HCT116 (cell line): ENCODE results near the gene DAAM2. TPM values are rescaled to one million over a fixed set of nuclear protein-coding genes. Genes with fewer than 3 reads are reported as not detected.

Experiments
- ATAC-seq: fragments of 200-7000 bp; cut with Tn5 transposase; 2 replicates; pipeline ENCODE4 v1.9.1; 2020; ENCODE audit warnings: mild to moderate bottlenecking, moderate library complexity
- BruUV-seq: library from RNA; stranded (reverse); fragments of 400-500 nt; replicated peaks from 2 replicates; lab custom pipeline; 2021; lab: Mats Ljungman, UMichigan
- CTCF ChIA-PET: fragments of 300-600 bp; sonication (Branson Sonifier 250); formaldehyde crosslinking; loops from one replicate; lab custom pipeline; 2021; ENCODE audit warnings: antibody characterized with exemption; lab: Charles Lee
- POLR2A ChIA-PET: fragments of 300-600, 350-600 bp; sonication (Branson Sonifier 250); formaldehyde crosslinking; loops from one replicate; lab custom pipeline; 2021; ENCODE audit warnings: antibody characterized with exemption; lab: Charles Lee
- RAD21 ChIA-PET, 2 experiments: fragments of 300-600 bp; sonication (Branson Sonifier 250); formaldehyde crosslinking; loops; one replicate each; lab custom pipeline; 2023; ENCODE audit warnings: low total read pairs in 2 of 2; ENCODE audit not compliant: uncharacterized antibody in 2 of 2, unreplicated experiment in 2 of 2, low non-redundant PET in 1 of 2; lab: Charles Lee
- DNase-seq: peaks from one replicate; pipeline ENCODE4 v3.0.0-alpha.2; 2010; ENCODE audit warnings: low read depth, low spot score
- H2AFZ ChIP-seq: fragments of 200-600 bp; shearing (Covaris generic), sonication (generic); 2 replicates; pipeline ENCODE4 v1.6.1; 2017; ENCODE audit warnings: low read depth, mixed run types, mixed read lengths, antibody characterized with exemption, low read length; ENCODE audit not compliant: poor library complexity, severe bottlenecking
- H3K27ac ChIP-seq: 2 replicates; pipeline ENCODE4 v1.5.1; 2012; ENCODE audit warnings: low read depth, low read length
- H3K27me3 ChIP-seq: fragments of 200-600 bp; sonication (generic); 2 replicates; pipeline ENCODE4 v1.6.1; 2016; ENCODE audit warnings: mixed run types, low read length, mixed read lengths; ENCODE audit not compliant: insufficient read depth
- H3K36me3 ChIP-seq, 2 experiments: fragments of 200-500 bp in 1 of 2; fragments of 200-600 bp in 1 of 2; sonication (Bioruptor generic) in 1 of 2; sonication (generic) in 1 of 2; 2 replicates each; pipeline versions ENCODE4 v1.5.1 to v1.6.1; 2014 to 2016; ENCODE audit warnings: low read length in 2 of 2, inconsistent platforms in 1 of 2, mixed read lengths in 1 of 2, mixed run types in 1 of 2; ENCODE audit not compliant: insufficient read depth in 2 of 2, control insufficient read depth in 1 of 2
- H3K4me1 ChIP-seq, 2 experiments: fragments of 200-600 bp in 1 of 2; sonication (generic) in 1 of 2; 2 replicates each; pipeline versions ENCODE4 v1.5.1 to v1.6.1; 2012 to 2017; ENCODE audit warnings: low read length in 2 of 2, inconsistent platforms in 1 of 2, mild to moderate bottlenecking in 1 of 2, mixed read lengths in 1 of 2, mixed run types in 1 of 2, moderate library complexity in 1 of 2; ENCODE audit not compliant: insufficient read depth in 2 of 2, control insufficient read depth in 1 of 2
- H3K4me2 ChIP-seq: fragments of 200-600 bp; sonication (generic); 2 replicates; pipeline ENCODE4 v1.6.1; 2017; ENCODE audit warnings: mixed run types, low read length, mixed read lengths
- H3K4me3 ChIP-seq, 2 experiments: fragments of 200-600 bp in 1 of 2; sonication (generic) in 1 of 2; replicated peaks in 1 of 2; 2 replicates each; pipeline ENCODE4 v1.5.1; 2011 to 2016; ENCODE audit warnings: low read length in 2 of 2, control low read depth in 1 of 2, low read depth in 1 of 2, mild to moderate bottlenecking in 1 of 2, mixed read lengths in 1 of 2, mixed run types in 1 of 2
- H3K79me2 ChIP-seq: fragments of 200-600 bp; sonication (generic); 2 replicates; pipeline ENCODE4 v1.6.1; 2017; ENCODE audit warnings: mild to moderate bottlenecking, mixed run types, low read length, moderate library complexity, mixed read lengths; ENCODE audit not compliant: insufficient read depth
- H3K9ac ChIP-seq: fragments of 200-600 bp; sonication (generic); 2 replicates; pipeline ENCODE4 v1.6.1; 2016; ENCODE audit warnings: low read length, mixed read lengths
- H3K9me2 ChIP-seq: fragments of 200-600 bp; sonication (generic), shearing (Covaris generic); 2 replicates; pipeline ENCODE4 v1.6.1; 2017; ENCODE audit warnings: mixed run types, mild to moderate bottlenecking, moderate library complexity; ENCODE audit not compliant: insufficient read depth
- H3K9me3 ChIP-seq, 2 experiments: fragments of 200-500 bp in 1 of 2; fragments of 200-600 bp in 1 of 2; sonication (Bioruptor generic) in 1 of 2; sonication (generic) in 1 of 2; 2 replicates each; pipeline ENCODE4 v1.6.1; 2014 to 2017; ENCODE audit warnings: low read length in 2 of 2, mixed read lengths in 2 of 2, inconsistent platforms in 1 of 2, low read depth in 1 of 2, mild to moderate bottlenecking in 1 of 2, mixed run types in 1 of 2, moderate library complexity in 1 of 2; ENCODE audit not compliant: control insufficient read depth in 1 of 2, insufficient read depth in 1 of 2
- H4K20me1 ChIP-seq: fragments of 200-600 bp; sonication (generic), shearing (Covaris generic); 2 replicates; pipeline ENCODE4 v1.6.1; 2017; ENCODE audit warnings: mixed run types, mild to moderate bottlenecking, moderate library complexity; ENCODE audit not compliant: insufficient read depth
- CBX3 ChIP-seq: IDR thresholded peaks from 2 replicates; pipeline ENCODE4 v1.6.1; 2012; ENCODE audit warnings: low read depth
- CEBPB ChIP-seq: IDR thresholded peaks from 2 replicates; pipeline ENCODE4 v1.6.1; 2012; ENCODE audit warnings: low read depth
- EGR1 ChIP-seq: IDR thresholded peaks from 2 replicates; pipeline ENCODE4 v1.6.1; 2012; ENCODE audit warnings: low read depth
- EZH2phosphoT487 ChIP-seq: fragments of 200-600 bp; IDR thresholded peaks from 2 replicates; pipeline ENCODE4 v1.6.1; 2018; ENCODE audit warnings: antibody characterized with exemption, borderline replicate concordance
- POLR2A ChIP-seq: IDR thresholded peaks from 2 replicates; pipeline ENCODE4 v1.7.0; 2011; ENCODE audit warnings: borderline replicate concordance; ENCODE audit not compliant: insufficient read depth, insufficient read length; ENCODE audit errors: extremely low read depth
- SIN3A ChIP-seq: IDR thresholded peaks from 2 replicates; pipeline ENCODE4 v1.6.1; 2012; ENCODE audit warnings: low read depth
- SP1 ChIP-seq: IDR thresholded peaks from 2 replicates; pipeline ENCODE4 v1.6.1; 2012; ENCODE audit warnings: low read depth
- SRF ChIP-seq: IDR thresholded peaks from 2 replicates; pipeline ENCODE4 v1.6.1; 2012; ENCODE audit warnings: low read depth
- intact Hi-C: fragments of 100-400 bp; cut with micrococcal nuclease; formaldehyde crosslinking; loops from 2 replicates; pipeline ENCODE4 v1.10.0; 2022
- total RNA-seq: library from RNA; stranded (reverse); gene quantifications from one replicate; pipeline ENCODE4 v1.2.1, GENCODE V29; 2021; ENCODE audit not compliant: unreplicated experiment
- TF ChIP-seq, protein P1 (sequence below), 3 experiments: fragments of 200-600 bp in 1 of 3; sonication (generic) in 1 of 3; IDR thresholded peaks in 2 of 3; conservative IDR thresholded peaks in 1 of 3; 2 replicates each; pipeline ENCODE4 v1.5.1; 2012 to 2017; ENCODE audit warnings: low read depth in 2 of 3, low read length in 2 of 3, antibody characterized with exemption in 1 of 3, borderline replicate concordance in 1 of 3, control low read depth in 1 of 3, mild to moderate bottlenecking in 1 of 3, mixed read lengths in 1 of 3, mixed run types in 1 of 3, moderate library complexity in 1 of 3; ENCODE audit not compliant: insufficient read depth in 1 of 3

Gene DAAM2
- total RNA-seq, 1 experiment from 2014 or later: not detected

DNA sequence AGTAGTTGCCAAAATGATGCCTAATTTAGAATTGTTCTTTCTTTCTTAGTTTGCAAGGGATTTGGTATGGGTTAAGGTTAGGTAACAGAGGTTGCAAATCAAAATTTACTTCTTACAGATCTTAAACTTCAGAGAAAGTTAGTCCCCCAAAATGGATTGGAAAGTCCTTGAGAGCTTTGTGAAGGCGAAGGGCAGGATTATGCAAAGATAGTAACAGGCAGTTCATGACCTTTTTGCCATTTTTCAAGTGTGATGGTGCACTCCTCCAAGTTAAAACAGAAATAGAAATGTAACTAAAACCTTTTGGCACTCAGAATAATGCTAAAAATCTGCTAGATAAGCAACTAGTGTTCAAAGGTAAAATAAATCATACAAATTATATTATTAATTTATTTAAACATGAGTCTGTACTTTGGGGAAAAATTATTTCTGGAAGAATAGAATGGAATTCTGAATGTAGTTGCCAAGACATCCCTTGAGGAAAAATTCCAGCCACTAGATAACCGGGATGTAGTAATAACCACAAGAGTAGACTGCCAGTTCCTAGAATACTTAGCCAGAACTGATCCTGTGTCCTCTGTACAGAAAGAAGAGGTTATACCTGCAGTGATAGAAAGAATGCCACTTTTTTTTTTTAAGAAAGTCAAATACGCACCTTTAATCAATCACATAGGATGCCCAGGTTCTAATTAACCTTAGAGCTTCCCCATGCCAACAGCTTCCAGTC lies 31.8 kb upstream of the DAAM2 start:
- H2AFZ ChIP-seq: no peak overlapping the region
- RAD21 ChIA-PET: no interaction called here
- H3K27me3 ChIP-seq: peaks cover 45% of the 10 kb centered on the region
- no peaks in the 10 kb centered on the region for H3K79me2 ChIP-seq
- H3K4me3 ChIP-seq: no peak overlapping the region
- H3K27ac ChIP-seq: no peak overlapping the region
- ATAC-seq (no peak), DNase-seq (no peak)
- no peak overlapping the region for H3K4me2 ChIP-seq
- CTCF ChIA-PET: no interaction called here
- no peak for TF ChIP-seq POLR2A
- TF ChIP-seq, protein P1, sequence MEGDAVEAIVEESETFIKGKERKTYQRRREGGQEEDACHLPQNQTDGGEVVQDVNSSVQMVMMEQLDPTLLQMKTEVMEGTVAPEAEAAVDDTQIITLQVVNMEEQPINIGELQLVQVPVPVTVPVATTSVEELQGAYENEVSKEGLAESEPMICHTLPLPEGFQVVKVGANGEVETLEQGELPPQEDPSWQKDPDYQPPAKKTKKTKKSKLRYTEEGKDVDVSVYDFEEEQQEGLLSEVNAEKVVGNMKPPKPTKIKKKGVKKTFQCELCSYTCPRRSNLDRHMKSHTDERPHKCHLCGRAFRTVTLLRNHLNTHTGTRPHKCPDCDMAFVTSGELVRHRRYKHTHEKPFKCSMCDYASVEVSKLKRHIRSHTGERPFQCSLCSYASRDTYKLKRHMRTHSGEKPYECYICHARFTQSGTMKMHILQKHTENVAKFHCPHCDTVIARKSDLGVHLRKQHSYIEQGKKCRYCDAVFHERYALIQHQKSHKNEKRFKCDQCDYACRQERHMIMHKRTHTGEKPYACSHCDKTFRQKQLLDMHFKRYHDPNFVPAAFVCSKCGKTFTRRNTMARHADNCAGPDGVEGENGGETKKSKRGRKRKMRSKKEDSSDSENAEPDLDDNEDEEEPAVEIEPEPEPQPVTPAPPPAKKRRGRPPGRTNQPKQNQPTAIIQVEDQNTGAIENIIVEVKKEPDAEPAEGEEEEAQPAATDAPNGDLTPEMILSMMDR (IDR thresholded peaks at IDR 0.05 in 2 of 3, conservative IDR thresholded peaks at IDR 0.05 in 1 of 3; ENCODE audit: borderline replicate concordance in 1 of 3, insufficient read depth in 1 of 3, low read depth in 2 of 3, low read length in 2 of 3): no peak
- POLR2A ChIA-PET: no interaction called here
- H3K9me2 ChIP-seq: no peaks in the 10 kb centered on the region
- no peaks in the 10 kb centered on the region for H3K4me1 ChIP-seq
- H3K36me3 ChIP-seq: no peaks in the 10 kb centered on the region
- intact Hi-C loops: no loop called here
- H3K9me3 ChIP-seq: no peaks in the 10 kb centered on the region
- no peaks in the 10 kb centered on the region for H4K20me1 ChIP-seq
- no peak overlapping the region for H3K9ac ChIP-seq
- no TSS peak for BruUV-seq

DNA sequence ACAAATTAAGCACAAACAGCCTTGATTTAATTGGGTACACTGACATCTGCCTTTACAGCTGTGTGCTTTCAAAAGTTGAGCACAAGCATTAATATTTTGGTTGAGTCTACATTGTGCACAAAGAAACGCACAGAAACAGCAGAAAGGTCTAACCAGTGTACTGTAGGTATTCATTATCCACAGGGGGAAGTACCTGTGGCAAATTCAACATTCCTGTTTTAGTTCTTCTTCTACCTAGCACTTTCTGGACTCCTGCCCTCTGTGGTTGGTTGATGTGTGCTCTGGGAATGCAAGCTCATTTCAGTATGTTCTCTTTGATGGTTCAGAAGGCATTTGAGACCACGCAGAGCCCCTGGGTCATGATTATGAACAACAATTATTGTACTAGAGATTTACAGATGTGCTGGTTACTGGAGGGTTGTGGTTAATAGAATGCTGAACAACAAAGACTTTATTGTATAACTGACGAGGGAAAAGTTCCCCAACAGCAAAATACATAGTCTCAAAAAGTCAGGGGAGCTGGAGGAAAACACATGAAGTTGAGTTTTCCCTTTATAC lies 26.6 kb upstream of the DAAM2 start:
- H3K9me2 ChIP-seq: no peaks in the 10 kb centered on the region
- RAD21 ChIA-PET: no interaction called here
- no peaks in the 10 kb centered on the region for H3K9me3 ChIP-seq
- H3K4me3 ChIP-seq: no peak overlapping the region
- H3K27ac ChIP-seq: no peak overlapping the region
- no peak overlapping the region for H2AFZ ChIP-seq
- peaks cover 25% of the 10 kb centered on the region for H3K27me3 ChIP-seq
- POLR2A ChIA-PET: no interaction called here
- DNase-seq (no peak), ATAC-seq (no peak)
- H3K79me2 ChIP-seq: no peaks in the 10 kb centered on the region
- CTCF ChIA-PET: no interaction called here
- intact Hi-C loops: no loop called here
- TF ChIP-seq EGR1: no peak
- TF ChIP-seq SIN3A: no peak
- no peak for TF ChIP-seq EZH2phosphoT487
- TF ChIP-seq SP1: no peak
- TF ChIP-seq CEBPB: no peak
- TF ChIP-seq CBX3: no peak
- no peak for TF ChIP-seq SRF
- no peaks in the 10 kb centered on the region for H3K4me1 ChIP-seq
- H3K9ac ChIP-seq: no peak overlapping the region
- H3K4me2 ChIP-seq: no peak overlapping the region
- no peaks in the 10 kb centered on the region for H3K36me3 ChIP-seq
- H4K20me1 ChIP-seq: no peaks in the 10 kb centered on the region
- BruUV-seq: no TSS peak
